Endodermal cell (in vitro differentiated cells): ENCODE results near the gene SLCO2A1. TPM values are rescaled to one million over a fixed set of nuclear protein-coding genes. Genes with fewer than 3 reads are reported as not detected.

Source experiments
- DNase-seq: peaks from one replicate; pipeline ENCODE4 v3.0.0-alpha.2; 2017
- H3K27ac ChIP-seq: 2 replicates; pipeline ENCODE4 v1.5.1; 2013; ENCODE audit warnings: mild to moderate bottlenecking, low read depth, low read length, moderate library complexity
- H3K27me3 ChIP-seq: 2 replicates; pipeline ENCODE4 v1.6.1; 2013; ENCODE audit warnings: mild to moderate bottlenecking, low read length, moderate library complexity; ENCODE audit not compliant: insufficient read depth, control insufficient read depth, poor library complexity, severe bottlenecking
- H3K36me3 ChIP-seq: 2 replicates; pipeline ENCODE4 v1.7.0; 2013; ENCODE audit warnings: mild to moderate bottlenecking, low read length, moderate library complexity; ENCODE audit not compliant: control insufficient read depth, insufficient read depth
- H3K4me1 ChIP-seq: one replicate; pipeline ENCODE4 v1.7.0; 2013; ENCODE audit warnings: low read length; ENCODE audit not compliant: control insufficient read depth, insufficient read depth
- H3K4me3 ChIP-seq: 2 replicates; pipeline ENCODE4 v1.5.1; 2013; ENCODE audit warnings: mild to moderate bottlenecking, low read length, moderate library complexity
- H3K9ac ChIP-seq: 2 replicates; pipeline ENCODE4 v1.6.1; 2013; ENCODE audit warnings: mild to moderate bottlenecking, low read length, moderate library complexity; ENCODE audit not compliant: poor library complexity, severe bottlenecking; ENCODE audit errors: extremely low read depth
- H3K9me3 ChIP-seq: 2 replicates; pipeline ENCODE4 v1.6.1; 2013; ENCODE audit warnings: mild to moderate bottlenecking, low read length, moderate library complexity; ENCODE audit not compliant: control insufficient read depth
- H3K27ac Mint-ChIP-seq: 2 replicates; pipeline ENCODE4 v1.8.0; 2020; ENCODE audit warnings: mixed read lengths
- H3K27me3 Mint-ChIP-seq: 2 replicates; pipeline ENCODE4 v1.8.0; 2021; ENCODE audit warnings: mild to moderate bottlenecking, mixed read lengths; ENCODE audit not compliant: insufficient read depth
- H3K36me3 Mint-ChIP-seq: 2 replicates; pipeline ENCODE4 v1.8.0; 2020; ENCODE audit warnings: low read depth, mixed read lengths
- H3K4me1 Mint-ChIP-seq: 2 replicates; pipeline ENCODE4 v1.8.0; 2020; ENCODE audit warnings: mixed read lengths
- H3K4me3 Mint-ChIP-seq: 2 replicates; pipeline ENCODE4 v1.8.0; 2020; ENCODE audit warnings: mild to moderate bottlenecking, moderate library complexity, mixed read lengths
- H3K9me3 Mint-ChIP-seq: 2 replicates; pipeline ENCODE4 v1.8.0; 2020; ENCODE audit warnings: mild to moderate bottlenecking, mixed read lengths
- CTCF ChIP-seq: fragments of 200-600 bp; sonication (generic); conservative IDR thresholded peaks from 2 replicates; pipeline ENCODE4 v1.5.0; 2021; ENCODE audit warnings: antibody characterized with exemption, mild to moderate bottlenecking
- WGBS, 2 experiments: methylation state at CpG; one replicate each; pipeline versions ENCODE4 v1.1.5 to v1.1.7; 2013; ENCODE audit warnings: missing lambda C conversion rate in 2 of 2, mixed read lengths in 1 of 2; ENCODE audit not compliant: insufficient coverage in 1 of 2, insufficient read length in 1 of 2; 5-methylcytosine and 5-hydroxymethylcytosine counted together
- total RNA-seq, 2 donors: library from RNA; stranded (reverse); fragmentation: NEBNext Ultra II Directional in 1 of 2; extraction: Animal tissue kit (Norgen Biotek cat#: 25700) in 1 of 2; gene quantifications; 2 replicates in 1 of 2; 3 replicates in 1 of 2; pipeline ENCODE4 v1.2.1, GENCODE V29; 2021

SLCO2A1 gene
- total RNA-seq, 2 donors from 2014 or later: 126 to 134 TPM

GRCh38 chr3:134057654-134058110 lies 28.0 kb upstream of the SLCO2A1 start:
- H3K4me3 ChIP-seq: no peak overlapping the region
- no peaks in the 10 kb centered on the region for H3K27me3 ChIP-seq
- H3K27ac Mint-ChIP-seq: no peak overlapping the region
- no peak overlapping the region for H3K4me3 Mint-ChIP-seq
- H3K27me3 Mint-ChIP-seq: peaks cover 12% of the 10 kb centered on the region
- 76 to 93% methylated on average over 3 to 7 of the region's 7 CpGs for WGBS, 2 experiments
- no peaks in the 10 kb centered on the region for H3K9me3 ChIP-seq
- H3K4me1 Mint-ChIP-seq: peaks cover 35% of the 10 kb centered on the region
- DNase-seq: peak; percentile 60
- no peak overlapping the region for H3K27ac ChIP-seq
- H3K9ac ChIP-seq: no peak overlapping the region
- peaks cover 11% of the 10 kb centered on the region for H3K4me1 ChIP-seq
- H3K9me3 Mint-ChIP-seq: no peaks in the 10 kb centered on the region
- no peak for TF ChIP-seq CTCF
- H3K36me3 Mint-ChIP-seq: no peaks in the 10 kb centered on the region
- no peaks in the 10 kb centered on the region for H3K36me3 ChIP-seq

DNA sequence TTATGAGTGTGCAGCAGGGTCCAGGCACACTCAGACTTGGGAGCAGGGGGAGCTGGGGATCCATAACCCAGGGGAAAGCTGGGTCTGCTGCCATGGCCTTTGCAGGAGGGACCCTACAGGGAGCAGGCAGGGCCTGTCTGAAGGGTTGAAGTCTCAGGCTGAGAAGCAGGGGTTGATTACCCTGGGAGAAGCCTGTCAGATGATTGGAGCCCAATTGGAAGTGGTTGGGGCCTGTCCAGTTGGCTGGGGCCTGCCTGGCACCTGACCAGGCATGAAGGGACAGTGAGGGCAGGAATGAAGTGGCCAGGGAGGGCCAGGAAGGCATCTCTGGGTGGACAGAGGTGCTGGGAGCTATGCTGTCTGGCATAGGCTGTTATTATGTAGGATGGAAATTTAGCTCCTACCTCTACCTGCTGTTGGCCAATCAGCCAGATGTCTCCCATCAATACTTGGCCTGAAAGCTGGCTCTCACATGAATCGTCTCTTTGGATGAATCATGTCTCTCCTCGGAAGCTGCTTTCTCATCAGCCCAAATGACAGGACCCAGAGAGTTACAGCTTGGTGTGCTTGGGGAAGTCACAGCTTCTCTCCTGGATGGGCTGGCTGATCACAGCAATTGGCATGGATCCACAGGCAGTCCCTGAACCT lies 27.4 kb upstream of the SLCO2A1 start:
- no peak overlapping the region for H3K4me3 ChIP-seq
- H3K4me1 Mint-ChIP-seq: peaks cover 35% of the 10 kb centered on the region
- peaks cover 11% of the 10 kb centered on the region for H3K4me1 ChIP-seq
- WGBS, 2 experiments: 88 to 92% methylated on average over 2 of the region's 2 CpGs
- H3K36me3 ChIP-seq: no peaks in the 10 kb centered on the region
- H3K9ac ChIP-seq: no peak overlapping the region
- H3K4me3 Mint-ChIP-seq: no peak overlapping the region
- no peak for TF ChIP-seq CTCF
- H3K27ac Mint-ChIP-seq: no peak overlapping the region
- peak; percentile 24 for DNase-seq
- no peaks in the 10 kb centered on the region for H3K9me3 ChIP-seq
- no peak overlapping the region for H3K27ac ChIP-seq
- H3K27me3 ChIP-seq: no peaks in the 10 kb centered on the region
- H3K9me3 Mint-ChIP-seq: no peaks in the 10 kb centered on the region
- no peaks in the 10 kb centered on the region for H3K36me3 Mint-ChIP-seq
- H3K27me3 Mint-ChIP-seq: peaks cover 9% of the 10 kb centered on the region

GRCh38 chr3:134056464-134056891 lies 26.8 kb upstream of the SLCO2A1 start:
- H3K27ac Mint-ChIP-seq: no peak overlapping the region

More at GRCh38 chr3:134056464-134056891, 26.8 kb upstream of the SLCO2A1 start:
- Histone ChIP-seq H3K9ac (no peak overlapping the region), H3K27me3 (no peaks in the 10 kb centered on the region), H3K27ac (no peak overlapping the region), H3K4me3 (no peak overlapping the region), H3K4me1 (peaks cover 11% of the 10 kb centered on the region), H3K9me3 (no peaks in the 10 kb centered on the region), H3K36me3 (no peaks in the 10 kb centered on the region)
- Mint-ChIP-seq H3K9me3 (no peaks in the 10 kb centered on the region), H3K4me1 (peaks cover 35% of the 10 kb centered on the region), H3K27me3 (peaks cover 6% of the 10 kb centered on the region), H3K36me3 (no peaks in the 10 kb centered on the region), H3K4me3 (no peak overlapping the region)
- no peak for TF ChIP-seq CTCF
- WGBS, 2 experiments: 90 to 93% methylated on average over 5 to 7 of the region's 7 CpGs
- DNase-seq: peak; percentile 49
